Testis (tissue), 5 donors: Measurements from ENCODE around the gene GPR33. TPM values are rescaled to one million over a fixed set of nuclear protein-coding genes. Genes with fewer than 3 reads are reported as not detected.

Source experiments
- DNase-seq: peaks from one replicate; pipeline ENCODE4 v3.0.0-alpha.2; 2019
- H3K27ac ChIP-seq, 2 donors: fragments of 200-600 bp; sonication (generic); one replicate each; pipeline ENCODE4 v1.5.1; 2019
- H3K27me3 ChIP-seq: fragments of 200-600 bp; sonication (generic); one replicate; pipeline ENCODE4 v1.5.1; 2019
- H3K36me3 ChIP-seq: fragments of 200-600 bp; sonication (generic); one replicate; pipeline ENCODE4 v1.5.1; 2017; ENCODE audit warnings: low read depth; ENCODE audit errors: missing control alignments
- H3K4me1 ChIP-seq: fragments of 200-600 bp; sonication (generic); one replicate; pipeline ENCODE4 v1.5.1; 2019
- H3K4me3 ChIP-seq, 2 donors: fragments of 200-600 bp; sonication (generic); one replicate each; pipeline ENCODE4 v1.5.1; 2017 to 2019
- H3K9me3 ChIP-seq: fragments of 200-600 bp; sonication (generic); one replicate; pipeline ENCODE4 v1.5.1; 2017
- CTCF ChIP-seq, 3 experiments: fragments of 450-650 bp in 2 of 3; fragments of 200-600 bp in 1 of 3; sonication (generic) in 1 of 3; IDR thresholded peaks; one replicate each; pipeline ENCODE4 v1.5.1; 2016 to 2019; ENCODE audit warnings: antibody characterized with exemption in 3 of 3, mild to moderate bottlenecking in 2 of 3, moderate library complexity in 1 of 3
- POLR2A ChIP-seq: fragments of 450-650 bp; IDR thresholded peaks from one replicate; pipeline ENCODE4 v1.6.1; 2017; ENCODE audit warnings: antibody characterized with exemption, mild to moderate bottlenecking, moderate library complexity
- WGBS, 2 donors: methylation state at CpG; one replicate each; pipeline ENCODE4 v1.1.5; 2018; 5-methylcytosine and 5-hydroxymethylcytosine counted together
- intact Hi-C: fragments of 100-400 bp; cut with DNase I; formaldehyde crosslinking; loops from one replicate; pipeline ENCODE4 v1.15.1; 2023; ENCODE audit warnings: low total_unique reads
- long read RNA-seq, 2 donors: transcript quantifications; one replicate each; lab custom pipeline, GENCODE V29; 2026
- polyA plus RNA-seq: library from polyadenylated mRNA; stranded (reverse); fragments of 350-450 nt; fragmentation: Illumina TruSeq; extraction: RNeasy Lipid Tissue Mini Kit (QIAGEN cat#74804); gene quantifications from one replicate; pipeline ENCODE4 v1.2.3, GENCODE V29; 2014; ENCODE audit warnings: low read depth, low replicate concordance; ENCODE audit not compliant: insufficient read depth
- total RNA-seq, 2 donors: library from RNA; depleted of rRNA; stranded (reverse); fragments of >200 nt; gene quantifications; one replicate each; pipeline ENCODE4 v1.2.3, GENCODE V29; 2016

GPR33 gene, protein sequence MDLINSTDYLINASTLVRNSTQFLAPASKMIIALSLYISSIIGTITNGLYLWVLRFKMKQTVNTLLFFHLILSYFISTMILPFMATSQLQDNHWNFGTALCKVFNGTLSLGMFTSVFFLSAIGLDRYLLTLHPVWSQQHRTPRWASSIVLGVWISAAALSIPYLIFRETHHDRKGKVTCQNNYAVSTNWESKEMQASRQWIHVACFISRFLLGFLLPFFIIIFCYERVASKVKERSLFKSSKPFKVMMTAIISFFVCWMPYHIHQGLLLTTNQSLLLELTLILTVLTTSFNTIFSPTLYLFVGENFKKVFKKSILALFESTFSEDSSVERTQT
- total RNA-seq (under 1 TPM in 1 of 2 donors, not detected in 1; 0.24 TPM), polyA plus RNA-seq (not detected)
- long read RNA-seq, donor 1 = 0 reads
- long read RNA-seq, donor 2 = 0 reads

GRCh38 chr14:31487886-31488285, at the start of gene GPR33:
Gene GPR33, minus strand, starts transcription at chr14:31488039. Its CDS starts 4,074 bp downstream, at chr14:31483965.
- DNase-seq = no peak

GRCh38 chr14:31536201-31536960, 48.5 kb upstream of the GPR33 start:
- WGBS, 2 donors = 78 to 85% methylated on average over 5 of the region's 5 CpGs
- TF ChIP-seq CTCF (IDR thresholded peaks at IDR 0.05) (no peak), POLR2A (no peak)
- no peaks in the 10 kb centered on the region for H3K36me3 ChIP-seq
- no peak overlapping the region for H3K4me3 ChIP-seq
- H3K27ac ChIP-seq = no peak overlapping the region
- intact Hi-C loops = no loop called here
- no peak for DNase-seq
- no peaks in the 10 kb centered on the region for H3K9me3 ChIP-seq
- no peaks in the 10 kb centered on the region for H3K4me1 ChIP-seq
- H3K27me3 ChIP-seq = no peaks in the 10 kb centered on the region

More at GRCh38 chr14:31487886-31488285, at the start of gene GPR33:
- Histone ChIP-seq H3K27me3 (no peaks in the 10 kb centered on the region), H3K4me1 (no peaks in the 10 kb centered on the region), H3K36me3 (no peaks in the 10 kb centered on the region), H3K9me3 (no peaks in the 10 kb centered on the region), H3K4me3 (no peak within 1 kb of the TSS), H3K27ac (no peak within 1 kb of the TSS)
- whole genome bisulfite sequencing, 2 donors = 86 to 87% methylated on average over 1 of the region's 1 CpG
- intact Hi-C loops = no loop called here
- TF ChIP-seq CTCF (IDR thresholded peaks at IDR 0.05) (no peak), POLR2A (no peak)

GRCh38 chr14:31530136-31530535, 42.3 kb upstream of the GPR33 start:
- H3K4me3 ChIP-seq = no peak overlapping the region
- no peaks in the 10 kb centered on the region for H3K27me3 ChIP-seq
- 62 to 63% methylated on average over 7 of the region's 7 CpGs for WGBS, 2 donors
- no peak for TF ChIP-seq CTCF (IDR thresholded peaks at IDR 0.05)
- TF ChIP-seq POLR2A = no peak
- no peak overlapping the region for H3K27ac ChIP-seq
- H3K4me1 ChIP-seq = no peaks in the 10 kb centered on the region
- H3K9me3 ChIP-seq = no peaks in the 10 kb centered on the region
- no peak for DNase-seq
- H3K36me3 ChIP-seq = no peaks in the 10 kb centered on the region
- intact Hi-C loops = no loop called here

- DNase-seq = no peak
- no peaks in the 10 kb centered on the region for H3K4me1 ChIP-seq
- H3K27ac ChIP-seq = no peak overlapping the region
- WGBS, 2 donors = 67 to 73% methylated on average over 1 of the region's 1 CpG
- intact Hi-C loops = no loop called here
- no peaks in the 10 kb centered on the region for H3K27me3 ChIP-seq
- no peaks in the 10 kb centered on the region for H3K36me3 ChIP-seq
- no peak overlapping the region for H3K4me3 ChIP-seq
- no peaks in the 10 kb centered on the region for H3K9me3 ChIP-seq
- TF ChIP-seq CTCF (IDR thresholded peaks at IDR 0.05) (no peak), POLR2A (no peak)
Measured at GRCh38 chr14:31529053-31529452, 41.2 kb upstream of the GPR33 start.
